ENCODE results near the gene MPHOSPH8.
"Not testable (repeated sequence)": the region's sequence is repeated elsewhere in the genome, so short reads cannot be mapped to it uniquely, and the experiment has no call there.

MPHOSPH8 gene

DNA sequence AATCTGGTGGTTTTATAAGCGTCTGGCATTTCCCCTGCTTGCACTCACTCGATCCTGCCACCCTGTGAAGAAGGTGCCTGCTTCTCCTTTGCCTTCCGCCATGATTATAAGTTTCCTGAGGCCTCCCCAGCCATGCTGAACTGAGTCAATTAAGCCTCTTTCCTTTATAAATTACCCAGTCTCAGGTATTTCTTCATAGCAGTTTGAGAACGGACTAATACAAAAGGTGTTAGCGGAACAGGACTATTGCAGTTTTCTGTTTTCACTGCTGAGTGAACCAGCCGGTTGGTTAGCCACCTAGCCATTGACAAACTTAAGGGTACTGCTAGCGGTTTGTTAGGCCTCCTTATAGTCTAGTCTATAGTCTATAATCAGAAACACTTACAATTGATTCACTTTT lies 2.5 kb downstream of the MPHOSPH8 start:
- H3K9ac ChIP-seq (ENCODE audit: low read depth, low read length); H3K27me3 ChIP-seq (ENCODE audit: insufficient read depth, low read length); H3K9me3 ChIP-seq (ENCODE audit: insufficient read depth, low read depth, low read length); H3K27ac ChIP-seq (ENCODE audit: low read length); H3K36me3 ChIP-seq (ENCODE audit: insufficient read depth, low read depth, low read length); H3K4me1 ChIP-seq (ENCODE audit: insufficient read depth, low read length); H3K4me3 ChIP-seq (ENCODE audit: low read length): not testable (repeated sequence)

DNA sequence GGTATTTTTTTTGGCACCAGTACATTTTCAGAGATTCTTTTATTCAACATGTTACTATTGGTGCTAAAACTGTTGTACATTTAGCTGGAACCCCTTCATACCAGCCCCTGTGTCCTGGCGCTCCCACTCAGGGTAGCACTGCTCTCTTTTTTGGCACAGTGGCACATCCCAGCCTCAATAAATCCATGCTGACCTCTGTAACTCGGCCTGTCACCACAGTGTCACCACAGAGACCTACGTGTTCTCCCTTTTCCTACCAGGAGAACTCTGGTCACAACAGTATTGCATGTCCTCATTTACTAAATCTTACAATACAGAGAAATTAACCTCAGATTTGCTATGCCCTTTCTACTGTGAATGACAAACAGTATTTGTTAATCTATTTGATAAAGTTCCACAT lies 10.2 kb downstream of the MPHOSPH8 start:
- H3K36me3 ChIP-seq (ENCODE audit: insufficient read depth, low read depth, low read length) = peaks cover 27% of the 10 kb centered on the region; the same call in 1 of the 2 replicates
- no peak overlapping the region for H3K4me3 ChIP-seq (ENCODE audit: low read length)
- 0 out of 2 replicates have a peak, but pooled peaks cover 5% of the 10 kb centered on the region for H3K4me1 ChIP-seq (ENCODE audit: insufficient read depth, low read length)
- H3K9me3 ChIP-seq (ENCODE audit: insufficient read depth, low read depth, low read length) = no peaks in the 10 kb centered on the region
- H3K9ac ChIP-seq (ENCODE audit: low read depth, low read length) = no peak overlapping the region
- no peak overlapping the region for H3K27ac ChIP-seq (ENCODE audit: low read length)
- no peaks in the 10 kb centered on the region for H3K27me3 ChIP-seq (ENCODE audit: insufficient read depth, low read length)

DNA sequence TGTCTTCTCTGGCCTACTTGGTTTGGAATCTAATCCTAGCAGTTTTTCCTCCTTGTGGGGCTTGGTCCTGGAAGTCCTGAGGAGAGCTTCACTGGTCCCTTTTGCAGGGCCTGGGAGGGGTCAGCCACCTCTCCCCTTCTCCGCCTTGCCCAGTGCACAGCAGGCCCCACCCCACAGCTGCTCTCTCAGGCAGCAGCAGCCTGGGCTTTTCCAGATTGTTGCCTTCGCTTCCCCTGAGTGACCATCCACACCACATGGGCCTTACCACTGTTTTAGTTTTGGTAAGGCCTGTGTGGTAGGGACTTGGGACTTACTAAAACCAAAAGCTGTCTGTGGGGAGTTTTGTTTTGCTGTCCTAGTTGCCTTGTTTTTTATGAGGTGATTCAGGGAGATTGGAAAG lies 11.5 kb downstream of the MPHOSPH8 start:
- Histone ChIP-seq H3K4me1 (ENCODE audit: insufficient read depth, low read length) (0 out of 2 replicates have a peak, but pooled peaks cover 5% of the 10 kb centered on the region), H3K36me3 (ENCODE audit: insufficient read depth, low read depth, low read length) (peaks cover 40% of the 10 kb centered on the region; the same call in 1 of the 2 replicates), H3K9ac (ENCODE audit: low read depth, low read length) (no peak overlapping the region), H3K9me3 (ENCODE audit: insufficient read depth, low read depth, low read length) (no peaks in the 10 kb centered on the region), H3K4me3 (ENCODE audit: low read length) (no peak overlapping the region), H3K27ac (ENCODE audit: low read length) (no peak overlapping the region), H3K27me3 (ENCODE audit: insufficient read depth, low read length) (no peaks in the 10 kb centered on the region)

DNA sequence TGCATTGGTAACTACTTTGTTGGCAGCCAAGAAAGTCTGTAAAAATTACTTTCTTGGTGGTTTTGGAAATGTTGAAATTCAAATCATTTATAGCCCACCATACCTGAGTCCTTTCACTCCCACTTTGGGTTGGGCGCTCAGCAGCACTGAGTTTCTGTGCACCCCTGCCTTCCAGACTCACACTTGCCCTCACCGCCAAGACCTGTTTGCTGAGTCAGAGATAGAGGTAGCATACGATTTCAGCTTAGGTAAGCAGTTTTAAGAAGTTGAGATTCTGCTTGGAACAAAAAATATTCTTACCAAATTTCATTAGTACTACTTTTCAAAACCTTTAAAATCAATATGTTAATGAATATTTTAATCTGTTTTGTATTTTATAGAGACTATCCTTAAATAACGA lies 12.6 kb downstream of the MPHOSPH8 start:
- Histone ChIP-seq H3K4me3 (ENCODE audit: low read length) (no peak overlapping the region), H3K9me3 (ENCODE audit: insufficient read depth, low read depth, low read length) (no peaks in the 10 kb centered on the region), H3K27me3 (ENCODE audit: insufficient read depth, low read length) (no peaks in the 10 kb centered on the region), H3K4me1 (ENCODE audit: insufficient read depth, low read length) (0 out of 2 replicates have a peak, but pooled peaks cover 5% of the 10 kb centered on the region), H3K27ac (ENCODE audit: low read length) (no peak overlapping the region), H3K36me3 (ENCODE audit: insufficient read depth, low read depth, low read length) (peaks cover 50% of the 10 kb centered on the region; the same call in 1 of the 2 replicates), H3K9ac (ENCODE audit: low read depth, low read length) (no peak overlapping the region)

DNA sequence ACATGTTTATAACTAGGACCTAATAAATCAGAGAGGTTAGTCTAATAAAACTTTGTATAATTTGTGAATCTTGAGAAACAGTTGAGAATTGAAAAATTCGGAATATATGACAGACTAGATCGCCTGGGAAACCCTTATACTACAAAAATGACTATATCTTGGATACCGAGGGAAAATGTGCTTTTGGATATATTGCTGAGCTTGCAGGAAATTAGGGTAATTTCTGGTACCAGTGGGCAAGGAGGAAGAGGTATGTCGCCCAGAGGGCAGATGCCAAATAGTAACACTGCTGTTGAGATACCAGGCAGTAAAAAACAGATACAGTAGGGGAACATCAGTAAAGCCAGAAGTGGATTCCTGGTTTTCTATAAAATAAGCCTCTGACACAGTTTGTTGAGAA lies 17.3 kb downstream of the MPHOSPH8 start:
- H3K9ac ChIP-seq (ENCODE audit: low read depth, low read length) = no peak overlapping the region
- no peaks in the 10 kb centered on the region for H3K9me3 ChIP-seq (ENCODE audit: insufficient read depth, low read depth, low read length)
- H3K36me3 ChIP-seq (ENCODE audit: insufficient read depth, low read depth, low read length) = peaks cover 36% of the 10 kb centered on the region; the same call in 1 of the 2 replicates
- H3K4me1 ChIP-seq (ENCODE audit: insufficient read depth, low read length) = no peaks in the 10 kb centered on the region
- no peaks in the 10 kb centered on the region for H3K27me3 ChIP-seq (ENCODE audit: insufficient read depth, low read length)
- H3K27ac ChIP-seq (ENCODE audit: low read length) = no peak overlapping the region
- H3K4me3 ChIP-seq (ENCODE audit: low read length) = no peak overlapping the region

DNA sequence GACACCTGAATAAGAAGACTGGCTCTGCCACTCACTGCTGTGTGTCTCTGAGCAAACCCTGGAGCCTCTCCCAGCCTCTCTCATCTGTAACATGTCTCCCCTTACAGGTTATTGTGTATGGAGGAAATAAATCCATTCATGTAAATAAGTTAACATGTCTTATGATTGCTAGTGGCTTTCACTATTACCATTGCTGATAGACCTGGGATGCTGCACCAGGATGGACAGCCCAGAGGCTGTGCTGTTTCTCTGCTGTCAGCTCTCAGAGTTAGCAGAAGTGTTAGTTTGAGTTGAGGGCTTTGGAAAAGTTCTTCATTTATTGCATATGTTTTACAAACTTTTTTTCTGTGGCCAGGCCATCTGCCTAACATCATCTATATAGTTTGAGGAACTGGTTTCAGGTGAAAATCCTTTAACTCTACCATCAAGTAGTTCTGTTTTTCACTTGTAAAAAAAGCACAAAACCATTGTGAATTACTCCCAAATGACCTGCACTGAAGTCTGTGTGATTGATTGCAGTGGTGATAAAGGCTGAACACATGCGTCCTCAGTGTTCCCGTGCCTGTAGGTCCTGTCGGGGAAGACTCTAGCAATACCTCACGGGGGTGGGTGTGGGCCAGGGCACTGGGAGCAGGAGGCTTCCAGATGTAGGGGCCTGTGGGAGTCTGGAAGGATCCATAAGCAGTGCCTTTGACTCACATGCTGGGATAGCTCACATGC lies 24.6 kb downstream of the MPHOSPH8 start:
- H3K27me3 ChIP-seq (ENCODE audit: insufficient read depth, low read length) = no peaks in the 10 kb centered on the region
- H3K9me3 ChIP-seq (ENCODE audit: insufficient read depth, low read depth, low read length) = no peaks in the 10 kb centered on the region
- H3K4me1 ChIP-seq (ENCODE audit: insufficient read depth, low read length) = no peaks in the 10 kb centered on the region
- no peak overlapping the region for H3K27ac ChIP-seq (ENCODE audit: low read length)
- no peak overlapping the region for H3K4me3 ChIP-seq (ENCODE audit: low read length)
- H3K36me3 ChIP-seq (ENCODE audit: insufficient read depth, low read depth, low read length) = peaks cover 21% of the 10 kb centered on the region
- no peak overlapping the region for H3K9ac ChIP-seq (ENCODE audit: low read depth, low read length)

DNA sequence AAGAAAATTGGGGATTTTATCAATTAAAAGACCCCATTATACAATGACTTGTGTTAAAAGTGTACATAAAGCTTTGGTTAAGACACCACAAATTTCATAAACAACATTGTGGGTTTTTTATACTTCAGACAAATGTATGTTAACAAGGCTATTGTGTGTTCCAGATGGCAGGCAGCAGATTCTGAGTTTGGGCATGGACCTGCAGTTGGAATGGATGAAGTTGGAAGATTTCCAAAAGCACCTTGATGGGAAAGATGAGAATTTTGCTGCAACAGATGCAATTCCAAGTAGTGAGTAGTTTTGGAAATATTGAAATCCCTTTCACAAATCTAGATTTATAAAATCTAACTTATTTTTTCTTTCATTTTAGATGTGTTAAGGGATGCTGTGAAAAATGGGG lies 25.4 kb downstream of the MPHOSPH8 start:
- Histone ChIP-seq H3K9me3 (ENCODE audit: insufficient read depth, low read depth, low read length) (no peaks in the 10 kb centered on the region), H3K27ac (ENCODE audit: low read length) (no peak overlapping the region), H3K4me1 (ENCODE audit: insufficient read depth, low read length) (no peaks in the 10 kb centered on the region), H3K9ac (ENCODE audit: low read depth, low read length) (no peak overlapping the region), H3K4me3 (ENCODE audit: low read length) (no peak overlapping the region), H3K36me3 (ENCODE audit: insufficient read depth, low read depth, low read length) (peaks cover 28% of the 10 kb centered on the region), H3K27me3 (ENCODE audit: insufficient read depth, low read length) (no peaks in the 10 kb centered on the region)

DNA sequence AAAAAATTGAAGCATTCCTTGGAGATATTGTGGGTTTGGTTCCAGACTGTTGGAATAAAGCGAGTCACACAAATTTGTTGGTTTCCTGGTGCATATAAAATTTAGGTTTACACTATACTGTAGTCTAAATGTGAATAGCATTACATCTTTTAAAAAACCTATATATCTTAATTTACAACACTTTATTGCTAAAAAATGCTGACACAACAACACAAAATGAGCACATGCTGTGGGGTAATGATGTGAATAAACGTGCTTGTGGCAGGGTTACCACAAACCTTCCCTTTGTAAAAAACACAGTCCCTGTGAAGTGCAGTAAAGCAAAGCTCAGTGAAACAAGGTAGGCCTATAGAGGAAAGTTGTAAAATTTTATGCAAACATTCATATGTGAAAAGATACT lies 27.7 kb downstream of the MPHOSPH8 start:
- H3K4me3 ChIP-seq (ENCODE audit: low read length) = no peak overlapping the region
- H3K9ac ChIP-seq (ENCODE audit: low read depth, low read length) = no peak overlapping the region
- H3K27me3 ChIP-seq (ENCODE audit: insufficient read depth, low read length) = no peaks in the 10 kb centered on the region
- no peak overlapping the region for H3K27ac ChIP-seq (ENCODE audit: low read length)
- no peaks in the 10 kb centered on the region for H3K9me3 ChIP-seq (ENCODE audit: insufficient read depth, low read depth, low read length)
- peaks cover 36% of the 10 kb centered on the region for H3K36me3 ChIP-seq (ENCODE audit: insufficient read depth, low read depth, low read length)
- H3K4me1 ChIP-seq (ENCODE audit: insufficient read depth, low read length) = no peaks in the 10 kb centered on the region

DNA sequence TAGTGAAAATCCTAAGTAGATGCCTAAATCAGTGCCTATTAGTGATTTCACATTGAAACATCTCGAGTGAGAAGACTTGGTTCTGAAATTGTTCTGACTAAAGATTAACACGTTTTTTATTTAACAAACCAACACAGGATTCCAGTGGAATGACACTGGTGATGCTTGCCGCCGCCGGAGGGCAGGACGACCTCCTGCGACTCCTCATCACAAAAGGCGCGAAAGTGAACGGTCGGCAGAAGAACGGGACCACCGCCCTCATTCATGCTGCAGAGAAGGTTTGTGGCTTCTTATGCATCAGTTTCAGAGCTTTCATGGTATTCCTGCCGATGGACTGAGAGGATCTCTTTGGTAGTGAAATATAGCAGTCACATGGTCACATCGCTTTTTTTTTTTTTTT lies 28.1 kb downstream of the MPHOSPH8 start:
- no peaks in the 10 kb centered on the region for H3K9me3 ChIP-seq (ENCODE audit: insufficient read depth, low read depth, low read length)
- no peak overlapping the region for H3K27ac ChIP-seq (ENCODE audit: low read length)
- peaks cover 41% of the 10 kb centered on the region for H3K36me3 ChIP-seq (ENCODE audit: insufficient read depth, low read depth, low read length)
- H3K4me3 ChIP-seq (ENCODE audit: low read length) = no peak overlapping the region
- H3K27me3 ChIP-seq (ENCODE audit: insufficient read depth, low read length) = no peaks in the 10 kb centered on the region
- no peaks in the 10 kb centered on the region for H3K4me1 ChIP-seq (ENCODE audit: insufficient read depth, low read length)
- no peak overlapping the region for H3K9ac ChIP-seq (ENCODE audit: low read depth, low read length)

DNA sequence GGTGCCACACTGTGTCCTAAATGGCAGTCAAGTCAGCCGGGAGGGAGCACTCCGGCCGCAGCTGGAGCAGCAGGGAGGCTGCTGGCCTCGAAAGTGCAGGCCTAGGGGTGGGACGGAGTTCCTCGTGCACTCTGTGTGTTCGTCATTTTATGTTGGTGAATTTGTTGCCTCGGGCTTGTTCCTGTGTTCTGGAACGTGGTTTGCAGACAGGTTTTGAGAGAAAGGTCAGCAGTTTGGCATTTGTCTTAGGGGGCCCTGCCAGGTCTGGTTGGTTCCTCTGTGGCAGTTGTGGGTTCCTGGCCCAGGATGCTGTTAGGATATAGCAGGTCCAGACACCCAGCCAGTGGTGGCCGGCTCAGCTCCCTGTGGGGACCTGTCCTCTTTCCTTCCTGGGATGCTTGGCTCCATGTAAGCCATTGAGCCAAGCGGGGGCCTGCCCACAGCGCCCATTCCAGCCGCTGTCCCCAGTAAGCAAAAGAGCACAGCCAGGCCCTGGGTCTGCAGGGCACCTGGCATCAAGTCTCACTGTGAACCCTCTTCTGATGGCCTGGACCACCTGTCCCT lies 30.0 kb downstream of the MPHOSPH8 start:
- H3K27ac ChIP-seq (ENCODE audit: low read length) = no peak overlapping the region
- peaks cover 58% of the 10 kb centered on the region for H3K36me3 ChIP-seq (ENCODE audit: insufficient read depth, low read depth, low read length)
- no peak overlapping the region for H3K4me3 ChIP-seq (ENCODE audit: low read length)
- H3K9me3 ChIP-seq (ENCODE audit: insufficient read depth, low read depth, low read length) = no peaks in the 10 kb centered on the region
- H3K27me3 ChIP-seq (ENCODE audit: insufficient read depth, low read length) = no peaks in the 10 kb centered on the region
- no peaks in the 10 kb centered on the region for H3K4me1 ChIP-seq (ENCODE audit: insufficient read depth, low read length)
- no peak overlapping the region for H3K9ac ChIP-seq (ENCODE audit: low read depth, low read length)

DNA sequence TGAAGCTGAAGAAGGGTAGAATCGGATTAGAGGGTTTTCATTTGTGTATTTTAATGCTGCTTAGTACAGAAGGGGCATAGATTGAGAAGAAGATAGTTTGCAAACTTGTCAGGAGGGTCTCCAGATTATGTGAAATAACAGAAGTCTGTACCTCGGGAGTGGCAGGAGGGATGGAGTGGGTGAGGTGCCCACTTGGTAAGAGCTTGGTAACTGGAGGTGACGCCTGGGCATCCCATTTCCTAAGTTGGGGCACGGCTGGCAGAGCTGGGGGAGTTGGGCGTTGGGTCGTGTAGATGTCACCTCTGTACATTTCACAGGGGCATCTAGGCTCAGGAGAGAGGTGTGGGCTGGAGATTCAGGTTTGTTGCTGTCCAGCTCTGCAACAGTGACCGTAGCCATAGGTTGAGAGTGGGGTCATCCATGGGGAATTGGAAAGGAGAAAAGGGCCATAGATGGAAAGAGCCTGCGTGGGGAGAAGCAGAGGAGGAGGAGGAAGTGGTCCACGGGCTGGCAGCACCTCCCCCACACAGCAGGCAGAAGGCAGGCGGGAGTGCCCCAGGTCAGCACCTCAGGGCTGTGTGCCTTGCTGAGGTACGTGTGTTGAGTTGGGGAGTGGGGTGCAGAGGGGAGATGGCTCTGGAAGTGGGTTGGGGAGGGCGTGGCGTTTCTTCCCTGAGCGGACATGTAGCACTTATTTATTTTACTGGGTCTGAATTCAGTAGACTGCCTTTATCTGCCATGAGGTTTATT lies 31.2 kb downstream of the MPHOSPH8 start:
- Histone ChIP-seq H3K27me3 (ENCODE audit: insufficient read depth, low read length) (no peaks in the 10 kb centered on the region), H3K9me3 (ENCODE audit: insufficient read depth, low read depth, low read length) (no peaks in the 10 kb centered on the region), H3K4me1 (ENCODE audit: insufficient read depth, low read length) (no peaks in the 10 kb centered on the region), H3K4me3 (ENCODE audit: low read length) (no peak overlapping the region), H3K36me3 (ENCODE audit: insufficient read depth, low read depth, low read length) (peaks cover 60% of the 10 kb centered on the region), H3K9ac (ENCODE audit: low read depth, low read length) (no peak overlapping the region), H3K27ac (ENCODE audit: low read length) (no peak overlapping the region)

DNA sequence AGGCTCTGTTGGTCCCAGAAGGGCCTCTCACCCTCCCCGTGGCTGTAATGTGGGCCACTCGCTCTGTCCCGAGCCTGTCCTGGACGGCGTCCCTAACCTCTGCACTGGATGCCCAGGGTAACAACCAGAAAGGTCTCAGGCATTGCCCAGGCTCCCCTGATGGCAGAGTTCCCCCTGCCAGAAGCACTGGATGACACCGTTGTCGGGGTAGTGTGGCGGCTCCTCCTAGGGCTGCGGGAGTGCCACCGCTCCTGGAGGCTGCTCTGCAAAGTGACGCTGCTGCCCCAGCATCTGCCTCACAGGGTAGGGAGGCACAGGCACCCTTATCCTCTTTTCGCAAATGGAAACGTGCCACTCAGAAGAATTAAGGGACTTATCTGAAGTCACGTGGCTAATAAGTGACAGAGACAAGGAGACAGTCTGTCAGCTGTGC lies 32.0 kb downstream of the MPHOSPH8 start:
- Histone ChIP-seq H3K27ac (ENCODE audit: low read length) (no peak overlapping the region), H3K4me1 (ENCODE audit: insufficient read depth, low read length) (no peaks in the 10 kb centered on the region), H3K27me3 (ENCODE audit: insufficient read depth, low read length) (no peaks in the 10 kb centered on the region), H3K9me3 (ENCODE audit: insufficient read depth, low read depth, low read length) (no peaks in the 10 kb centered on the region), H3K9ac (ENCODE audit: low read depth, low read length) (no peak overlapping the region), H3K36me3 (ENCODE audit: insufficient read depth, low read depth, low read length) (peaks cover 67% of the 10 kb centered on the region), H3K4me3 (ENCODE audit: low read length) (no peak overlapping the region)
